GM12873 (cell line): ENCODE data around the gene NUP62.

Experiments used
- CTCF ChIP-seq: IDR thresholded peaks from 2 replicates; pipeline ENCODE4 v1.5.1; 2012; ENCODE audit warnings: low read depth, mild to moderate bottlenecking, moderate library complexity, low read length, control low read depth; ENCODE audit not compliant: insufficient read depth; ENCODE audit errors: missing control alignments

Gene NUP62

GRCh38 chr19:49954092-49954829, 25.0 kb upstream of the NUP62 start:
- no peak for TF ChIP-seq CTCF

- TF ChIP-seq CTCF: no peak
Measured at GRCh38 chr19:49953416-49953815, 24.1 kb upstream of the NUP62 start.

GRCh38 chr19:49952906-49953305, 23.6 kb upstream of the NUP62 start:
- no peak for TF ChIP-seq CTCF

GRCh38 chr19:49952479-49952836, 23.2 kb upstream of the NUP62 start:
- TF ChIP-seq CTCF: no peak

GRCh38 chr19:49951806-49952478, 22.6 kb upstream of the NUP62 start:
- TF ChIP-seq CTCF: no peak

- no peak for TF ChIP-seq CTCF
Measured at GRCh38 chr19:49950956-49951526, 21.7 kb upstream of the NUP62 start.

GRCh38 chr19:49950590-49950948, 21.3 kb upstream of the NUP62 start:
- TF ChIP-seq CTCF: no peak
